ENCODE data around the gene PPP1R12C.
"Not testable (repeated sequence)": the region's sequence is repeated elsewhere in the genome, so short reads cannot be mapped to it uniquely, and the experiment has no call there.

The PPP1R12C gene

DNA sequence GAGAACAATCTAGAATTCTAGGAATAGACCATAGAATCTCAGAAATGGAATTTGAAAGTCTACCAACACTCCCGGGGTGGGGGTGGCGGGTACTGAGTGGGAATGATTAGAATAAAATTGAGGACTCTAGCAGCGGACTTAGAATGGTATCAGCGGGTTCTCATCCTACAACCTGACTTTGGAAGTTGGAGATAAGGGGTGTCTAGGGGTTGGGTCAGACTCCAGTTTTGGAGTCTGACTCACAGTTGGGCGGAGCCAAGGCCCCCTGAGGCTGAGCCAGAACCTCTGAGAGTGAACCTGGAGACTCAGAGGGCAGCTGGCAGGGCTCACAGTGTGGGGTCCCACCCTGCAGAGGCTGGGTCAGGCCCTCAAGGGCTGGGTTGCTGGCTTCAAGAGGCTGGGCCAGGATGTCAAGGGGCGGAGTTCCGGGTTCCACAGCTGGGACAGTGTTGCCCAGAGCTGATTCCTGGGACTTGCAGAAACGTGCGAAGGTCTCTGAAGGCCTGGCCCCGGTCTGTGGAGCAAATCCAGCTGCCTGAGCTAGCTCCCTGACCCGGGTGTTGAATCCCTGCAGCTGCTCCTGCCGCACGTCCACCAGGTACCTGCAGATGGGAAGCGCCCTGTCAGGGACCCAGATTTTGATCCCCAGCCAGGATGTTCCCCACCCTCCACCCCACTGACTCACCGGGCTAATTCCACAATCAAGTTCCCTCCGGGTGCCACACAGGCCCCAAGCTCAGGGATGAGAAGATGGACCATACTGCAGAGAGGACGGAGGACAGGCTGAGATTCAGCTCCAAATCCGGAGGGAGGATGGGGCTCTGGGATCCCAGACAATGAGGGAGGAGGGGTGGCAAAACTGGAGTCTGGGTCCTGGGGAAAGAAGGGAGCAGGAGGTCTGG lies 41.7 kb upstream of the PPP1R12C start:
- no peak overlapping the region for H3K27ac ChIP-seq

GRCh38 chr19:55158423-55158822 lies 41.0 kb upstream of the PPP1R12C start:
- H3K27ac ChIP-seq, result no peak overlapping the region

More for the DNA sequence above, 41.7 kb upstream of the PPP1R12C start:
- no peak for TF ChIP-seq CTCF (conservative IDR thresholded peaks at IDR 0.05)
- no peak for TF ChIP-seq ZFX (IDR thresholded peaks at IDR 0.05)

DNA sequence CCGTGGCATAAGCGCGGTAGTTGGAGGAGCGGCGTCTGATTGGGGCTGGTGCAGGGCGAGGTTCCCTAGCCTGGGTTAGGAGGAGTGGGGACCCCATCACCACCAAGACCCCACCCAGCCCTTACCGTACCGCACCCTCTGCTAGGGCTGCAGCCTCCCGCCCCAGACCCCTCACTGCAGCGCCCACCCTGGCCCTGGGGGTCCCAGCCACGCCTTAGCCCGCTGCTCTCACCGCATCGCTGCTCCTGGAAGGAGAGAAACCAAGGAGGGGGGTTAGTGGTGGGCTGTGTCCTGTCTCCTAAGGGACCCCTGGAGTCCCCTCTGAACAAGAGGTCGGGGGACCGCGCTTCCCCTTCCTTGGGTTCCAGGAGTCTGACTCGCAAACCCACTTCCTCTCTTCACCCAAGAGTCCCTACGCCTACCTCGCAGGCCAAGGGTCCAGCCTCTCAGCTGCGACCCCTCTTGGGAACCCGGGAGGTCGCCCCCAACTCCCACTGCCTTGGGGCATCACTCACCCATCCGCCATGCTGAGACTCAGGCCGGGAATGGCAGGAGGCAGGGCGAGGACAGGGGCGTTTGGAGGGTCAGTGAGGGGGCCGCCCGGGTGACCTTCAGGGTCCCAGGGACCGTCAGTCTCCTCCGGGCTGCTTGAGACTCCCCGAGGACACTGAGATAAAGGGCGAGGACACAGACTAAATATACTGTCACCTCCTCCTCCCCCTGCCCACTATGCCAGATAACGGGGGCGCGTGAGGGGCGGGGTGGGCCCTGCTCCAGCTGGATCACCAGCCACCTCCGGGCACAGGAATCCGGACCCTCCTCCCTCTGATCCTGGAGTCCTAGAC lies 39.8 kb upstream of the PPP1R12C start, which contains the start of gene TNNI3:
Gene TNNI3, minus strand, starts transcription at position 669 of the 845 bp plus-strand sequence. Its CDS starts 143 bp downstream, at position 526.
- TF ChIP-seq CTCF (conservative IDR thresholded peaks at IDR 0.05), result no peak
- TF ChIP-seq ZFX (IDR thresholded peaks at IDR 0.05), result no peak
- no peak within 1 kb of the TSS for H3K27ac ChIP-seq

More at GRCh38 chr19:55158423-55158822, 41.0 kb upstream of the PPP1R12C start:
- TF ChIP-seq CTCF (conservative IDR thresholded peaks at IDR 0.05) (no peak), ZFX (IDR thresholded peaks at IDR 0.05) (no peak)

GRCh38 chr19:55156202-55157063 lies 39.0 kb upstream of the PPP1R12C start:
- TF ChIP-seq ZFX (IDR thresholded peaks at IDR 0.05) (no peak), CTCF (conservative IDR thresholded peaks at IDR 0.05) (no peak)
- no peak overlapping the region for H3K27ac ChIP-seq

DNA sequence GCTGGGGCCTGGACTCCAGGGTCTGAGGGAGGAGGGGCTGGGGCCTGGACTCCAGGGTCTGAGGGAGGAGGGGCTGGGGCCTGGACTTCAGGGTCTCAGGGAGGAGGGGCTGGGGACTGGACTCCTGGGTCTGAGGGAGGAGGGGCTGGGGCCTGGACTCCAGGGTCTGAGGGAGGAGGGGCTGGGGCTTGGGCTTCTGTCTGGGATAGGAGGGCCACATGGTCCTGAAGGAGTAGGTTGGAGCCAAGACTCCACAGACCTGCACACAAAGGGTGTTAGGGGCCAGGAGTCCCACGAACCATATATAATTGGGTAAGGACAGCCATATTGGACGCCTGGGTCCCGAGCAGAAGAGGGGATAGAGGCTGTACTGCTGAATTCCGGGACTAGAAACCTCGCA lies 38.3 kb upstream of the PPP1R12C start:
- H3K27ac ChIP-seq, result not testable (repeated sequence)

GRCh38 chr19:55153652-55154264 lies 36.3 kb upstream of the PPP1R12C start:
- H3K27ac ChIP-seq, result no peak overlapping the region
- no peak for TF ChIP-seq ZFX (IDR thresholded peaks at IDR 0.05)
- no peak for TF ChIP-seq CTCF (conservative IDR thresholded peaks at IDR 0.05)

DNA sequence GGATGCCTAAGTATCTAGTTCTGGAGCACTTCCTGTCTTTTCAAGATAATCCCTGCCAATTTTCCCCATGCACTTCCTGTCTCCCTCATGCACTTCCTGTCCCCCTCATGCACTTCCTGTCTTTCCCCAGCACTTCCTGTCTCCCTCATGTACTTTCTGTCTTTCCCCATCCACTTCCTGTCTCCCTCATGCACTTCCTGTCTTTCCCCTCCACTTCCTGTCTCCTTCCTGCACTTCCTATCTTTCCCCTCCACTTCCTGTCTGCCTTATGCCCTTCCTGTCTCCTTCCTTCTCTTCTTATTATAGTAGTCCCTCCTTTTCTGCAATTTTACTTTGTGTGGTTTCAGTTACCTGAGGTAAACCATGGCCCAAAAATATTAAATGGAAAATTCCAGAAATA lies 34.6 kb upstream of the PPP1R12C start:
- no peak overlapping the region for H3K27ac ChIP-seq
- TF ChIP-seq ZFX (IDR thresholded peaks at IDR 0.05) (no peak), CTCF (conservative IDR thresholded peaks at IDR 0.05) (no peak)
